Heart left ventricle (tissue), 13 donors: Measurements from ENCODE around the gene KRTAP16-1.

ENCODE experiments used
- POLR2A ChIP-seq, 2 donors: fragments of 450-650 bp; IDR thresholded peaks; one replicate each; pipeline ENCODE4 v1.6.1; 2017; ENCODE audit warnings: antibody characterized with exemption in 2 of 2, mild to moderate bottlenecking in 2 of 2, moderate library complexity in 2 of 2
- TF ChIP-seq, protein P1 (sequence below), 12 donors: fragments of 200-600 bp; sonication (generic) in 4 of 12; IDR thresholded peaks; one replicate each; pipeline versions ENCODE4 v1.5.0 to v1.8.0; 2018 to 2022; ENCODE audit warnings: antibody characterized with exemption in 12 of 12, mild to moderate bottlenecking in 5 of 12
- donor health status: ischemic (EF 13 %, LVEDD 7.1; RV severe dilation, severe dysfunction).
- donor health status: DM: no; HTN: yes; CAD: no.
- donor health status: DM: no; HTN: no; CAD: no.
- donor health status: ischemic (EF 25% LVEDD 6.9; RV normal size, moderate dysfunction).
- donor health status: ischemic (EF 25% LVEDD 5.7; RV mildly dilated, moderate dysfunction).
- donor health status: ischemic (EF 35%, LVEDD 5.7; RV mildly dilated, moderate dysfunction).
- donor health status: nonischemic (EF 11% LVEDD 7.7; RV severe dilation, severe dysfunction).
- donor health status: DM: yes; HTN: yes; CAD: no.
- donor health status: PGD.
- donor health status: ischemic (EF 29% LVEDD 5.4; RV normal size, mild dysfunction).
- donor health status: nonischemic (EF 23%, LVEDD 6.1; RV moderate dilation, normal function).

GRCh38 chr17:41332239-41332638 lies 23.1 kb upstream of the KRTAP16-1 start:
- TF ChIP-seq, protein P1, sequence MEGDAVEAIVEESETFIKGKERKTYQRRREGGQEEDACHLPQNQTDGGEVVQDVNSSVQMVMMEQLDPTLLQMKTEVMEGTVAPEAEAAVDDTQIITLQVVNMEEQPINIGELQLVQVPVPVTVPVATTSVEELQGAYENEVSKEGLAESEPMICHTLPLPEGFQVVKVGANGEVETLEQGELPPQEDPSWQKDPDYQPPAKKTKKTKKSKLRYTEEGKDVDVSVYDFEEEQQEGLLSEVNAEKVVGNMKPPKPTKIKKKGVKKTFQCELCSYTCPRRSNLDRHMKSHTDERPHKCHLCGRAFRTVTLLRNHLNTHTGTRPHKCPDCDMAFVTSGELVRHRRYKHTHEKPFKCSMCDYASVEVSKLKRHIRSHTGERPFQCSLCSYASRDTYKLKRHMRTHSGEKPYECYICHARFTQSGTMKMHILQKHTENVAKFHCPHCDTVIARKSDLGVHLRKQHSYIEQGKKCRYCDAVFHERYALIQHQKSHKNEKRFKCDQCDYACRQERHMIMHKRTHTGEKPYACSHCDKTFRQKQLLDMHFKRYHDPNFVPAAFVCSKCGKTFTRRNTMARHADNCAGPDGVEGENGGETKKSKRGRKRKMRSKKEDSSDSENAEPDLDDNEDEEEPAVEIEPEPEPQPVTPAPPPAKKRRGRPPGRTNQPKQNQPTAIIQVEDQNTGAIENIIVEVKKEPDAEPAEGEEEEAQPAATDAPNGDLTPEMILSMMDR (IDR thresholded peaks at IDR 0.05), result no peak
- no peak for TF ChIP-seq POLR2A (IDR thresholded peaks at IDR 0.05)
